IMR-90 (cell line): ENCODE data around the gene ZNF561. TPM values are rescaled to one million over a fixed set of nuclear protein-coding genes. Genes with fewer than 3 reads are reported as not detected.

ENCODE experiments used
- ATAC-seq: fragments of 200-7000 bp; cut with Tn5 transposase; 2 replicates; pipeline ENCODE4 v1.9.1; 2020; ENCODE audit warnings: low read depth, mild to moderate bottlenecking, moderate library complexity
- BruUV-seq: library from RNA; stranded (reverse); fragments of 400-500 nt; replicated peaks from 2 replicates; lab custom pipeline; 2021; lab: Mats Ljungman, UMichigan
- CTCF ChIA-PET: fragments of 300-600 bp; formaldehyde crosslinking; extraction: SDS; loops from one replicate; lab custom pipeline; 2021; ENCODE audit warnings: antibody characterized with exemption; lab: Yijun Ruan, JAX
- POLR2A ChIA-PET: fragments of 300-600 bp; sonication (Branson Sonifier 250); formaldehyde crosslinking; loops from one replicate; lab custom pipeline; 2022; ENCODE audit warnings: antibody characterized with exemption; ENCODE audit not compliant: unreplicated experiment; lab: Charles Lee
- DNase-seq: peaks from one replicate; pipeline ENCODE4 v3.0.0; 2013
- H2AFZ ChIP-seq: replicated peaks from 2 replicates; pipeline ENCODE3; 2013; ENCODE audit warnings: low read length, mild to moderate bottlenecking; ENCODE audit not compliant: poor library complexity
- H2AK5ac ChIP-seq: 2 replicates; pipeline ENCODE4 v1.6.1; 2013; ENCODE audit warnings: low read depth, low read length, inconsistent platforms
- H2AK9ac ChIP-seq: replicated peaks from 2 replicates; pipeline ENCODE3; 2013; ENCODE audit warnings: mild to moderate bottlenecking, low read depth, low read length, moderate library complexity; ENCODE audit not compliant: poor library complexity
- H2BK120ac ChIP-seq: 2 replicates; pipeline ENCODE4 v1.6.1; 2013; ENCODE audit warnings: low read depth, low read length, inconsistent platforms
- H2BK15ac ChIP-seq: 3 replicates; pipeline ENCODE4 v1.6.1; 2013; ENCODE audit warnings: low read depth, low read length, inconsistent platforms
- H2BK20ac ChIP-seq: 2 replicates; pipeline ENCODE4 v1.6.1; 2013; ENCODE audit warnings: low read depth, mild to moderate bottlenecking, inconsistent platforms, low read length, moderate library complexity
- H2BK5ac ChIP-seq: 2 replicates; pipeline ENCODE4 v1.6.1; 2013; ENCODE audit warnings: mild to moderate bottlenecking, low read depth, low read length, inconsistent platforms; ENCODE audit not compliant: poor library complexity, severe bottlenecking
- H3K14ac ChIP-seq: replicated peaks from 2 replicates; pipeline ENCODE4 v1.6.1; 2013; ENCODE audit warnings: low read depth, low read length, inconsistent platforms
- H3K18ac ChIP-seq: 2 replicates; pipeline ENCODE4 v1.6.1; 2013; ENCODE audit warnings: low read depth, low read length, control low read depth
- H3K23ac ChIP-seq: 2 replicates; pipeline ENCODE4 v1.6.1; 2013; ENCODE audit warnings: low read depth, low read length, inconsistent platforms
- H3K27ac ChIP-seq: 2 replicates; pipeline ENCODE4 v1.5.1; 2013; ENCODE audit warnings: mild to moderate bottlenecking, control low read depth, low read length; ENCODE audit not compliant: insufficient read depth
- H3K27me3 ChIP-seq: 2 replicates; pipeline ENCODE4 v1.6.1; 2013; ENCODE audit warnings: low read length; ENCODE audit not compliant: control insufficient read depth, insufficient read depth
- H3K36me3 ChIP-seq: 2 replicates; pipeline ENCODE4 v1.6.1; 2013; ENCODE audit warnings: low read length, mixed read lengths; ENCODE audit not compliant: control insufficient read depth, insufficient read depth
- H3K4ac ChIP-seq: 2 replicates; pipeline ENCODE4 v1.6.1; 2013; ENCODE audit warnings: low read depth, low read length, inconsistent platforms
- H3K4me1 ChIP-seq: 2 replicates; pipeline ENCODE4 v1.6.1; 2013; ENCODE audit warnings: low read length, mixed read lengths; ENCODE audit not compliant: control insufficient read depth, insufficient read depth
- H3K4me2 ChIP-seq: 2 replicates; pipeline ENCODE4 v1.6.1; 2013; ENCODE audit warnings: low read depth, mild to moderate bottlenecking, control low read depth, low read length, moderate library complexity
- H3K4me3 ChIP-seq: 2 replicates; pipeline ENCODE4 v1.5.1; 2013; ENCODE audit warnings: low read depth, mild to moderate bottlenecking, control low read depth, low read length, moderate library complexity; ENCODE audit not compliant: insufficient read depth
- H3K56ac ChIP-seq: 2 replicates; pipeline ENCODE4 v1.6.1; 2013; ENCODE audit warnings: low read length, inconsistent platforms; ENCODE audit not compliant: insufficient read depth; ENCODE audit errors: extremely low read depth
- H3K79me1 ChIP-seq, 2 experiments: 2 replicates each; pipeline ENCODE4 v1.6.1; 2013; ENCODE audit warnings: low read length in 2 of 2, inconsistent platforms in 1 of 2, low read depth in 1 of 2
- H3K9ac ChIP-seq: 2 replicates; pipeline ENCODE4 v1.6.1; 2013; ENCODE audit warnings: low read depth, low read length, control low read depth
- H3K9me1 ChIP-seq: 2 replicates; pipeline ENCODE4 v1.6.1; 2013; ENCODE audit warnings: low read length, inconsistent platforms; ENCODE audit not compliant: insufficient read depth
- H3K9me3 ChIP-seq: 2 replicates; pipeline ENCODE4 v1.6.1; 2013; ENCODE audit warnings: low read length; ENCODE audit not compliant: control insufficient read depth, insufficient read depth
- H4K20me1 ChIP-seq: 2 replicates; pipeline ENCODE4 v1.6.1; 2013; ENCODE audit warnings: low read length, inconsistent platforms; ENCODE audit not compliant: insufficient read depth
- H4K5ac ChIP-seq: 2 replicates; pipeline ENCODE4 v1.6.1; 2013; ENCODE audit warnings: mild to moderate bottlenecking, low read depth, low read length, control low read depth
- H4K8ac ChIP-seq, 2 experiments: 2 replicates each; pipeline ENCODE4 v1.6.1; 2013; ENCODE audit warnings: low read depth in 2 of 2, low read length in 2 of 2, control low read depth in 1 of 2, inconsistent platforms in 1 of 2
- H4K91ac ChIP-seq: 2 replicates; pipeline ENCODE4 v1.6.1; 2013; ENCODE audit warnings: low read depth, low read length, inconsistent platforms; ENCODE audit not compliant: insufficient read depth
- MAZ ChIP-seq: IDR thresholded peaks from 2 replicates; pipeline ENCODE4 v1.6.1; 2012; ENCODE audit warnings: low read depth, mild to moderate bottlenecking, low read length, improper control_type of control experiment, moderate library complexity, borderline replicate concordance
- MXI1 ChIP-seq: IDR thresholded peaks from 2 replicates; pipeline ENCODE4 v1.6.1; 2012; ENCODE audit warnings: low read depth, mild to moderate bottlenecking, low read length, moderate library complexity, borderline replicate concordance
- NFE2L2 ChIP-seq: fragments of 150-350 bp; IDR thresholded peaks from 2 replicates; pipeline ENCODE4 v1.6.1; 2016; ENCODE audit warnings: low read depth, mild to moderate bottlenecking, low read length
- POLR2A ChIP-seq: IDR thresholded peaks from 2 replicates; pipeline ENCODE4 v1.6.1; 2012; ENCODE audit warnings: mild to moderate bottlenecking, low read depth, low read length
- WGBS, 2 experiments: methylation state at CpG; one replicate each; pipeline versions ENCODE4 v1.1.5 to v1.1.7; 2013; ENCODE audit warnings: missing lambda C conversion rate in 2 of 2; ENCODE audit not compliant: insufficient read length in 1 of 2; ENCODE audit errors: extremely low coverage in 2 of 2; 5-methylcytosine and 5-hydroxymethylcytosine counted together
- dilution Hi-C: fragments of 300-500 bp; cut with HindIII; formaldehyde crosslinking; loops from one replicate; pipeline ENCODE4 v1.14.3; 2018; ENCODE audit warnings: low sequenced_read_pairs; ENCODE audit not compliant: unreplicated experiment
- in situ Hi-C: fragments of 300-500 bp; cut with MboI; formaldehyde crosslinking; loops from 3 replicates; pipeline ENCODE4 v1.14.3; 2019; ENCODE audit warnings: low sequenced_read_pairs, inconsistent platforms, mixed read lengths
- intact Hi-C: fragments of 100-400 bp; cut with micrococcal nuclease; formaldehyde crosslinking; loops from 2 replicates; pipeline ENCODE4 v1.10.0; 2022
- polyA plus RNA-seq, 3 experiments: library from polyadenylated mRNA; depleted of rRNA; stranded (reverse); fragments of >200 nt; gene quantifications; 2 replicates each; pipeline ENCODE4 v1.2.3, GENCODE V29; 2012; ENCODE audit warnings: low replicate concordance in 1 of 3
- total RNA-seq: library from RNA; depleted of rRNA; stranded (reverse); fragments of >200 nt; gene quantifications from 2 replicates; pipeline ENCODE4 v1.2.3, GENCODE V29; 2012

Gene ZNF561
- total and polyA plus RNA-seq, 2 of the 4 experiments (the other 2 are of a cell fraction) = 22.5 to 38.9 TPM

GRCh38 chr19:9640956-9641355, 19.9 kb upstream of the ZNF561 start:
- in situ Hi-C loops = no loop called here
- BruUV-seq = no TSS peak

More at GRCh38 chr19:9640956-9641355, 19.9 kb upstream of the ZNF561 start:
- no peak for ATAC-seq
- Histone ChIP-seq H3K79me1 (peaks cover 3 to 13% of the 10 kb centered on the region in 2 experiments; a peak in 1 of 4 replicates), H3K4me2 (no peak overlapping the region), H2AK5ac (no peak overlapping the region), H4K91ac (no peak overlapping the region), H2BK120ac (no peak overlapping the region), H3K14ac (no peak overlapping the region), H4K8ac (no peak overlapping the region), H3K4me3 (no peak overlapping the region), H3K18ac (no peak overlapping the region), H4K20me1 (no peaks in the 10 kb centered on the region), H4K5ac (no peak overlapping the region), H3K36me3 (peaks cover 26% of the 10 kb centered on the region), H2BK15ac (no peak overlapping the region), H3K9me1 (no peaks in the 10 kb centered on the region), H3K4me1 (no peaks in the 10 kb centered on the region), H2AFZ (no peak overlapping the region), H3K4ac (no peak overlapping the region), H2BK5ac (no peak overlapping the region), H3K56ac (no peak overlapping the region), H3K27me3 (no peaks in the 10 kb centered on the region), H3K9me3 (peaks cover 6% of the 10 kb centered on the region), H3K27ac (no peak overlapping the region), H2BK20ac (no peak overlapping the region), H2AK9ac (no peak overlapping the region), H3K9ac (no peak overlapping the region), H3K23ac (no peak overlapping the region)
- no peak for DNase-seq
- CTCF ChIA-PET = no interaction called here
- intact Hi-C loops = no loop called here
- TF ChIP-seq NFE2L2 = no peak
- TF ChIP-seq POLR2A = no peak
- no peak for TF ChIP-seq MAZ
- no peak for TF ChIP-seq MXI1
- WGBS, 2 experiments = 55% methylated on average over 1 of the region's 1 CpG; no CpG with 5 or more reads in 1 of the 2 experiments
- dilution Hi-C loops = no loop called here
- POLR2A ChIA-PET = no interaction called here
